GM21737 (cell line): ENCODE data around the gene HPGDS.

Source experiments
- ATAC-seq: cut with Tn5 transposase; IDR thresholded peaks from one replicate; pipeline ENCODE4 v1.9.1; 2021; ENCODE audit warnings: mild to moderate bottlenecking, moderate library complexity; ENCODE audit not compliant: unreplicated experiment

Gene HPGDS

GRCh38 chr4:94262163-94263016 is 80.2 kb downstream of the HPGDS start:
- no peak for ATAC-seq

- ATAC-seq: no peak
Measured at GRCh38 chr4:94256828-94257227, 85.8 kb downstream of the HPGDS start.

GRCh38 chr4:94256144-94256783 is 86.4 kb downstream of the HPGDS start:
- no peak for ATAC-seq

- no peak for ATAC-seq
Measured at GRCh38 chr4:94253036-94253435, 89.6 kb downstream of the HPGDS start.

- ATAC-seq: no peak
Measured at GRCh38 chr4:94251094-94251493, 91.5 kb downstream of the HPGDS start.
